CD14-positive monocyte (primary cell): ENCODE data around the gene MPRIP. TPM values are rescaled to one million over a fixed set of nuclear protein-coding genes. Genes with fewer than 3 reads are reported as not detected.
"Not testable (repeated sequence)": the region's sequence is repeated elsewhere in the genome, so short reads cannot be mapped to it uniquely, and the experiment has no call there.

Source experiments
- DNase-seq, 3 donors: peaks; one replicate each; pipeline ENCODE4 v3.0.0-alpha.2; 2011 to 2022
- H2AFZ ChIP-seq: 2 replicates; pipeline ENCODE4 v1.6.0; 2012; ENCODE audit warnings: mild to moderate bottlenecking, low read depth, low read length, inconsistent platforms; ENCODE audit not compliant: insufficient read depth, poor library complexity, severe bottlenecking
- H3K27ac ChIP-seq, 2 donors: 1 replicate in 1 of 2; 2 replicates in 1 of 2; pipeline ENCODE4 v1.5.1; 2012 to 2013; ENCODE audit warnings: low read length in 2 of 2, control low read depth in 1 of 2, inconsistent platforms in 1 of 2, low read depth in 1 of 2, mild to moderate bottlenecking in 1 of 2
- H3K27me3 ChIP-seq, 2 donors: one replicate each; pipeline versions ENCODE4 v1.6.0 to v1.6.1; 2011 to 2013; ENCODE audit warnings: low read length in 2 of 2; ENCODE audit not compliant: control insufficient read depth in 2 of 2, insufficient read depth in 2 of 2
- H3K36me3 ChIP-seq, 2 donors: replicated peaks in 1 of 2; 1 replicate in 1 of 2; 2 replicates in 1 of 2; pipeline versions ENCODE4 v1.5.1 to v1.6.1; 2012 to 2013; ENCODE audit warnings: low read length in 2 of 2, control low read depth in 1 of 2, inconsistent platforms in 1 of 2, mild to moderate bottlenecking in 1 of 2; ENCODE audit not compliant: insufficient read depth in 2 of 2, control insufficient read depth in 1 of 2
- H3K4me1 ChIP-seq, 2 donors: 1 replicate in 1 of 2; 2 replicates in 1 of 2; pipeline versions ENCODE4 v1.5.1 to v1.6.1; 2012 to 2013; ENCODE audit warnings: low read length in 2 of 2, control low read depth in 1 of 2, inconsistent platforms in 1 of 2, mild to moderate bottlenecking in 1 of 2, moderate library complexity in 1 of 2; ENCODE audit not compliant: insufficient read depth in 2 of 2, control insufficient read depth in 1 of 2
- H3K4me2 ChIP-seq: replicated peaks from 2 replicates; pipeline ENCODE3; 2012; ENCODE audit warnings: low read length, moderate library complexity, mild to moderate bottlenecking; ENCODE audit not compliant: poor library complexity, severe bottlenecking; ENCODE audit errors: extremely low read depth
- H3K4me3 ChIP-seq, 3 experiments: fragments of 200-600 bp in 1 of 3; sonication (generic) in 1 of 3; replicated peaks in 1 of 3; 1 replicate in 2 of 3; 2 replicates in 1 of 3; pipeline ENCODE4 v1.5.1; 2011 to 2013; ENCODE audit warnings: low read length in 3 of 3, mild to moderate bottlenecking in 3 of 3, control low read depth in 2 of 3, low read depth in 2 of 3, inconsistent platforms in 1 of 3, moderate library complexity in 1 of 3
- H3K79me2 ChIP-seq: 2 replicates; pipeline ENCODE4 v1.6.0; 2012; ENCODE audit warnings: mild to moderate bottlenecking, control low read depth, inconsistent platforms, low read length, moderate library complexity; ENCODE audit not compliant: insufficient read depth
- H3K9ac ChIP-seq: 2 replicates; pipeline ENCODE4 v1.6.0; 2017; ENCODE audit warnings: low read length, mild to moderate bottlenecking; ENCODE audit not compliant: insufficient read depth, poor library complexity, severe bottlenecking
- H3K9me3 ChIP-seq, 2 donors: replicated peaks in 1 of 2; 1 replicate in 1 of 2; 2 replicates in 1 of 2; pipeline versions ENCODE4 v1.5.1 to v1.6.1; 2012 to 2013; ENCODE audit warnings: low read length in 2 of 2, control low read depth in 1 of 2; ENCODE audit not compliant: control insufficient read depth in 1 of 2, insufficient read depth in 1 of 2
- H4K20me1 ChIP-seq: 2 replicates; pipeline ENCODE4 v1.6.0; 2012; ENCODE audit warnings: mild to moderate bottlenecking, low read length, control low read depth, moderate library complexity; ENCODE audit not compliant: insufficient read depth
- H3K27ac Mint-ChIP-seq, 7 donors: one replicate each; pipeline ENCODE4 v1.8.0; 2020; ENCODE audit warnings: mild to moderate bottlenecking in 7 of 7, mixed read lengths in 7 of 7, moderate library complexity in 6 of 7, inconsistent platforms in 2 of 7
- H3K27me3 Mint-ChIP-seq, 3 donors: one replicate each; pipeline ENCODE4 v1.8.0; 2021 to 2022; ENCODE audit warnings: low read depth in 3 of 3, mild to moderate bottlenecking in 3 of 3, mixed read lengths in 3 of 3, moderate library complexity in 3 of 3, inconsistent platforms in 1 of 3
- H3K36me3 Mint-ChIP-seq, 2 donors: one replicate each; pipeline ENCODE4 v1.8.0; 2020; ENCODE audit warnings: mixed read lengths in 2 of 2, inconsistent platforms in 1 of 2, mild to moderate bottlenecking in 1 of 2
- H3K4me1 Mint-ChIP-seq: one replicate; pipeline ENCODE4 v1.8.0; 2020; ENCODE audit warnings: mild to moderate bottlenecking, mixed read lengths
- H3K4me3 Mint-ChIP-seq, 2 donors: one replicate each; pipeline ENCODE4 v1.8.0; 2020; ENCODE audit warnings: mild to moderate bottlenecking in 2 of 2, mixed read lengths in 2 of 2, moderate library complexity in 1 of 2
- H3K9me3 Mint-ChIP-seq, 7 donors: one replicate each; pipeline ENCODE4 v1.8.0; 2020 to 2022; ENCODE audit warnings: mixed read lengths in 7 of 7, mild to moderate bottlenecking in 6 of 7, moderate library complexity in 6 of 7, inconsistent platforms in 2 of 7
- WGBS: methylation state at CpG from one replicate; pipeline ENCODE4 v1.1.5; 2013; ENCODE audit warnings: missing lambda C conversion rate; ENCODE audit not compliant: insufficient coverage; 5-methylcytosine and 5-hydroxymethylcytosine counted together
- intact Hi-C, 2 donors: fragments of 100-400 bp; cut with micrococcal nuclease; formaldehyde crosslinking; loops; one replicate each; pipeline versions ENCODE4 v1.15.0 to v1.15.1; 2023
- polyA plus RNA-seq, 3 donors: library from polyadenylated mRNA; depleted of rRNA in 1 of 3; unstranded in 2 of 3; stranded (reverse) in 1 of 3; fragments of 300-500 nt in 2 of 3; fragments of >200 nt in 1 of 3; fragmentation: Illumina TruSeq in 2 of 3; gene quantifications; 1 replicate in 2 of 3; 2 replicates in 1 of 3; pipeline ENCODE4 v1.2.3, GENCODE V29; 2012 to 2021

Gene MPRIP
- polyA plus RNA-seq, 3 donors: 2.0 to 48.7 (median 2.5) TPM

GRCh38 chr17:17008621-17009397 lies 33.4 kb upstream of the MPRIP start:
- not testable (repeated sequence) for H2AFZ ChIP-seq, H3K9ac ChIP-seq, DNase-seq, H3K36me3 ChIP-seq, H3K9me3 ChIP-seq, H3K27ac ChIP-seq, H3K79me2 ChIP-seq, H3K4me3 Mint-ChIP-seq, H3K4me1 Mint-ChIP-seq, H3K27ac Mint-ChIP-seq, H3K36me3 Mint-ChIP-seq, H3K4me1 ChIP-seq, H3K4me3 ChIP-seq, H3K9me3 Mint-ChIP-seq, H3K27me3 ChIP-seq, H3K4me2 ChIP-seq, H4K20me1 ChIP-seq
- 91% methylated on average over 2 of the region's 10 CpGs for WGBS
- peaks cover 16 to 36% (median 24%) of the 10 kb centered on the region in 3 donors for H3K27me3 Mint-ChIP-seq
- intact Hi-C loops: loop anchor here in 1 of 2 donors (10.0 kb wide), 1 partner anchor 296 kb away; the partner anchor contains the start of gene NT5M

GRCh38 chr17:17009972-17010371 lies 32.3 kb upstream of the MPRIP start:
- H3K36me3 Mint-ChIP-seq, H3K27ac Mint-ChIP-seq, H3K9me3 Mint-ChIP-seq, H3K9ac ChIP-seq, DNase-seq, H3K4me3 ChIP-seq, H3K27ac ChIP-seq, H3K4me1 ChIP-seq, H3K4me2 ChIP-seq, H3K4me1 Mint-ChIP-seq, H3K9me3 ChIP-seq, H2AFZ ChIP-seq, H3K36me3 ChIP-seq, H3K79me2 ChIP-seq, H4K20me1 ChIP-seq: not testable (repeated sequence)
- peaks cover 0 to 14% of the 10 kb centered on the region in 2 donors for H3K27me3 ChIP-seq
- Mint-ChIP-seq H3K27me3 (peaks cover 17 to 35% (median 30%) of the 10 kb centered on the region in 3 donors), H3K4me3 (peak overlapping the region in 1 of 2 donors; percentile 59)
- WGBS: no CpG with 5 or more reads among the region's 4 CpGs
- intact Hi-C loops: loop anchor here in 1 of 2 donors (10.0 kb wide), 1 partner anchor 295 kb away; the partner anchor contains the start of gene NT5M

- H3K4me3 ChIP-seq, H3K4me2 ChIP-seq, H3K9ac ChIP-seq, H3K27ac ChIP-seq, H3K4me1 ChIP-seq, H3K27ac Mint-ChIP-seq, H3K36me3 ChIP-seq, H3K9me3 Mint-ChIP-seq, H3K4me3 Mint-ChIP-seq, H3K36me3 Mint-ChIP-seq, intact Hi-C loops, H2AFZ ChIP-seq, H4K20me1 ChIP-seq, H3K4me1 Mint-ChIP-seq, H3K79me2 ChIP-seq, DNase-seq, H3K9me3 ChIP-seq: not testable (repeated sequence)
- H3K27me3 ChIP-seq: peaks cover 0 to 14% of the 10 kb centered on the region in 2 donors
- H3K27me3 Mint-ChIP-seq: peaks cover 17 to 38% (median 33%) of the 10 kb centered on the region in 3 donors
- no CpG with 5 or more reads among the region's 12 CpGs for WGBS
These were observed 31.7 kb upstream of the MPRIP start for GRCh38 chr17:17010545-17011034.

GRCh38 chr17:17011043-17011907 lies 31.0 kb upstream of the MPRIP start:
- Histone ChIP-seq H3K4me1 (peaks cover 9 to 11% of the 10 kb centered on the region in 2 donors), H3K27me3 (peaks cover 0 to 14% of the 10 kb centered on the region in 2 donors)
- H3K4me2 ChIP-seq, H3K36me3 Mint-ChIP-seq, H3K9ac ChIP-seq, intact Hi-C loops, H3K36me3 ChIP-seq, H3K9me3 ChIP-seq, H4K20me1 ChIP-seq, H3K4me3 ChIP-seq, H3K27ac ChIP-seq, H3K27ac Mint-ChIP-seq, H3K9me3 Mint-ChIP-seq, H3K79me2 ChIP-seq, H2AFZ ChIP-seq: not testable (repeated sequence)
- peak in 2 of 3 donors; percentile 36 to 44 for DNase-seq
- peak overlapping the region in 1 of 2 donors; percentile 46 for H3K4me3 Mint-ChIP-seq
- peaks cover 12% of the 10 kb centered on the region for H3K4me1 Mint-ChIP-seq
- no CpG with 5 or more reads among the region's 12 CpGs for WGBS
- peaks cover 17 to 34% (median 34%) of the 10 kb centered on the region in 3 donors for H3K27me3 Mint-ChIP-seq
